Tibial artery (tissue), 4 donors: ENCODE data around the gene CEP350.

ENCODE experiments used
- DNase-seq, 2 donors: peaks; one replicate each; pipeline ENCODE4 v3.0.0-alpha.2; 2019
- H3K27ac ChIP-seq, 2 donors: fragments of 200-600 bp; sonication (generic) in 1 of 2; 1 replicate in 1 of 2; 2 replicates in 1 of 2; pipeline ENCODE4 v1.5.1; 2018 to 2019; ENCODE audit warnings: mild to moderate bottlenecking in 1 of 2
- H3K27me3 ChIP-seq, 2 donors: fragments of 200-600 bp; sonication (generic) in 1 of 2; one replicate each; pipeline versions ENCODE4 v1.5.1 to v1.6.0; 2016 to 2019
- H3K36me3 ChIP-seq, 3 donors: fragments of 200-600 bp; sonication (generic) in 2 of 3; one replicate each; pipeline ENCODE4 v1.5.1; 2016 to 2019; ENCODE audit warnings: mild to moderate bottlenecking in 2 of 3
- H3K4me1 ChIP-seq, 4 donors: fragments of 200-600 bp; sonication (generic) in 2 of 4; 1 replicate in 3 of 4; 2 replicates in 1 of 4; pipeline ENCODE4 v1.5.1; 2016 to 2019
- H3K4me3 ChIP-seq, 2 donors: fragments of 200-600 bp; sonication (generic) in 1 of 2; 1 replicate in 1 of 2; 2 replicates in 1 of 2; pipeline ENCODE4 v1.5.1; 2018 to 2019; ENCODE audit warnings: mild to moderate bottlenecking in 2 of 2
- H3K9me3 ChIP-seq, 3 donors: fragments of 200-600 bp; sonication (generic) in 1 of 3; one replicate each; pipeline ENCODE4 v1.5.1; 2016 to 2019
- CTCF ChIP-seq, 2 experiments: fragments of 200-600 bp in 1 of 2; fragments of 450-650 bp in 1 of 2; IDR thresholded peaks; one replicate each; pipeline ENCODE4 v1.5.1; 2017 to 2019; ENCODE audit warnings: antibody characterized with exemption in 2 of 2, mild to moderate bottlenecking in 1 of 2, moderate library complexity in 1 of 2
- intact Hi-C: fragments of 100-400 bp; cut with DNase I; formaldehyde crosslinking; loops from one replicate; pipeline ENCODE4 v1.15.0; 2023; ENCODE audit warnings: low total_unique reads

The CEP350 gene

GRCh38 chr1:180143359-180143758 lies 188.7 kb downstream of the CEP350 start:
- DNase-seq = no peak
- intact Hi-C loops = no loop called here
- no peak overlapping the region for H3K27ac ChIP-seq

DNA sequence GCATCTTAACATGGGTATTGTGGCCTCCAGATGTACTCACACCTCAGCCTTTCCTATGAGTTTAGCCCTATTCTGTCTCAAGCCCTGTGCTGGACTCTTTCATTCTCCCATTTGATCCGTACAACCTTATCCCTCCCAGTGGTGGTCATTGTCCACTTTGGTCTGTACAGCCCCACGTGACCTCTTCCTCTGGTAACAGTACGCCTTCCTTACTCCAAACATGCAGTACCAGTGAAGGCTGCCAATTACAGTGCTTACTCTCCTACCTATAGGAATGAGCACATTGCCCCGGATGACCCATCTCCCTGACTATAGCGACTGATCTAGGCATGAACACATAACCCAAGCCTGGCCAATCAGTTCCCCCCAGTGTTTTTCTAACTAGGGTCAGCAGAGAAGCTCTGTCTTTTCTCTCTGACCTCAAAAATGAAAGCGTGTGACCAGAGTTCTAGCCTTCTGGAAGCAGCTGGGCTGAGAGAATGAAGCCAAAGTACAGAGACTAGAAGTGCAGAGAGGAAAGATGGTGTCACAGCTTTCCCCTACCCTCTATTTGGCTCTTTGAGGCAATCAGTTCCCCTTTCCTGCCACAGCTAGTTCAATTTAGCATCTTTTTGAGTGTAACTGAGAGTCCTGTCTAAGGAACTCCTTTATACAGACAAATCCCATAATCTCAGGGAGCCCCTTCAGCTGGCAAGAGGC lies 190.2 kb downstream of the CEP350 start:
- no peaks in the 10 kb centered on the region for H3K36me3 ChIP-seq
- H3K27me3 ChIP-seq = peaks cover 0 to 6% of the 10 kb centered on the region in 2 donors
- H3K4me1 ChIP-seq = no peaks in the 10 kb centered on the region
- TF ChIP-seq CTCF (IDR thresholded peaks at IDR 0.05) = no peak
- no peak overlapping the region for H3K27ac ChIP-seq
- intact Hi-C loops = no loop called here
- no peaks in the 10 kb centered on the region for H3K9me3 ChIP-seq
- DNase-seq = no peak
- H3K4me3 ChIP-seq = no peak overlapping the region

More at GRCh38 chr1:180143359-180143758, 188.7 kb downstream of the CEP350 start:
- H3K4me1 ChIP-seq = no peaks in the 10 kb centered on the region
- no peaks in the 10 kb centered on the region for H3K36me3 ChIP-seq
- H3K9me3 ChIP-seq = no peaks in the 10 kb centered on the region
- peaks cover 0 to 3% of the 10 kb centered on the region in 2 donors for H3K27me3 ChIP-seq
- no peak for TF ChIP-seq CTCF (IDR thresholded peaks at IDR 0.05)
- no peak overlapping the region for H3K4me3 ChIP-seq

DNA sequence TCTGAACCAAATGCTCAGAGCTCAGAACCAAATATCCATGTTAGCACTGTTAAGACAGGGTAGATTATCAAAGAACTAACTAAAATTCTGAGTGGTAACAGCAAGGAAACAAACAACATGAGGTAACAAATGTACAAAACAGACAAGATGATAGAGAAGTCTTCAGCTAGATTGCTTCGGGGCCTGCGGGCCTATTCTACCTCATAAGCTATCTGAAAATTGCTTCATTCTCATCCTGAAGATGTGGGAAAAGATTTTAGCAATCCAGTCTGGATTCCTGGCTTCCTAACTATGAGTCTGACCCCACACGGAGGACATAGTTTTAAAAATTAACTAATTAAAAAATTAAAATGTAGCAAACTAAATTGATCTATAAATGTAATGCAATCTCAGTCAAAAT lies 190.8 kb downstream of the CEP350 start:
- H3K36me3 ChIP-seq = no peaks in the 10 kb centered on the region
- DNase-seq = no peak
- TF ChIP-seq CTCF (IDR thresholded peaks at IDR 0.05) = no peak
- no peak overlapping the region for H3K27ac ChIP-seq
- no peak overlapping the region for H3K4me3 ChIP-seq
- intact Hi-C loops = no loop called here
- H3K27me3 ChIP-seq = peaks cover 0 to 6% of the 10 kb centered on the region in 2 donors
- H3K9me3 ChIP-seq = no peaks in the 10 kb centered on the region
- H3K4me1 ChIP-seq = no peaks in the 10 kb centered on the region

DNA sequence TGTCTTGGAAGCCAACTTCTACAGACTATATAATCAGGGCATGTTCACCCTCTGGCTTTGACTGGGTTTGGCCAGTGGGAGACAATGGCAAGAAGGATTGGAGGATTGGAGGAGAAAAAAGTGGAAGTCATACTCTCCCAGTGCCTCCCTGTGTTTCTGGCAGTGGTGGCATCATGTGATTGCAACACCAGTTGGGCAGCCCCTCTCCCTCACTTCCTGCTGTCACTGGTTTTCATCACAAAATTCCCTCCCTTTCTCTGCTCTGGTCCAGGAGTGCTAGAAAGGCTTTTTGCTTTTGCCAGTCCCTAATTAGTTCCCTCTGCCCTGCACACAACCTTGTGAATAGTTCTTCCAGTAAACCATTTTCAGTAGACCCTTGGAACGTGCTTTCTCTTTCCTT lies 196.4 kb downstream of the CEP350 start:
- peaks cover 0 to 4% of the 10 kb centered on the region in 2 donors for H3K27me3 ChIP-seq
- no peak for DNase-seq
- no peak overlapping the region for H3K4me3 ChIP-seq
- no peak overlapping the region for H3K27ac ChIP-seq
- TF ChIP-seq CTCF (IDR thresholded peaks at IDR 0.05) = no peak
- H3K4me1 ChIP-seq = peaks cover 0 to 15% (median 11%) of the 10 kb centered on the region in 4 donors
- intact Hi-C loops = loop anchor here (10.0 kb wide), 1 partner anchor 266 kb away; the partner anchor contains the start of gene TOR1AIP1
- H3K9me3 ChIP-seq = no peaks in the 10 kb centered on the region
- H3K36me3 ChIP-seq = no peaks in the 10 kb centered on the region

DNA sequence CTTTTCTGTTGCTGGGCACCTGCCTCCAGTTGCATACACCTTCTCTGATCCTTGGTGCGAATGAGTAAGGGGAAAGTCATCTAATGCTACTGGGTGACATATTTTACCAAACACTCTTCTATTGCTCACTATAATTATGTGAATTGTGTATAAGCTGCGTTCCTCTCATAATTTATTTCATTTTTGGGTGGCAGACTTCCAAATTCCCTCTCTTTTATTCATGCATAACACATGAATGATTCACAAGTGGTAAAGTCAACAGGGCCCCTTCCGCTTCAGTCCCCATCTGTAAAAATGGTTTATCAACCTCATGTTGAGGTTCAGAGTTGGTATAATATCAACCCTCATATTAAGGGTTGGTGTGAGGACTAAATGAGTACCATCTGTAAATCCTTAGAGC lies 196.9 kb downstream of the CEP350 start:
- Histone ChIP-seq H3K36me3 (no peaks in the 10 kb centered on the region), H3K4me1 (peaks cover 0 to 19% (median 15%) of the 10 kb centered on the region in 4 donors), H3K9me3 (no peaks in the 10 kb centered on the region), H3K27me3 (peaks cover 0 to 4% of the 10 kb centered on the region in 2 donors), H3K27ac (no peak overlapping the region), H3K4me3 (no peak overlapping the region)
- no peak for DNase-seq
- no peak for TF ChIP-seq CTCF (IDR thresholded peaks at IDR 0.05)
- intact Hi-C loops = loop anchor here (10.0 kb wide), 1 partner anchor 267 kb away; the partner anchor contains the start of gene TOR1AIP1
